Left kidney (tissue), 1 donor: ENCODE measurements around the gene RIPPLY1. TPM values are rescaled to one million over a fixed set of nuclear protein-coding genes. Genes with fewer than 3 reads are reported as not detected.

Source experiments
- polyA plus RNA-seq: library from polyadenylated mRNA; unstranded; fragments of 120-200 nt; gene quantifications from one replicate; pipeline ENCODE4 v1.2.1, GENCODE V29; 2013; ENCODE audit not compliant: insufficient read length

The RIPPLY1 gene
- polyA plus RNA-seq, 1 donor, result 2.8 TPM

Other genes starting within 250 kb of the RIPPLY1 start
- gene RNF128, start 176.6 kb downstream of the RIPPLY1 start, polyA plus RNA-seq, result 13.9 TPM
- gene TBC1D8B, start 100.7 kb downstream of the RIPPLY1 start, polyA plus RNA-seq, result 6.9 TPM
- gene CLDN2, start 17.1 kb upstream of the RIPPLY1 start, polyA plus RNA-seq, result 65.7 TPM
- 21.5 TPM for gene MORC4, start 96.9 kb upstream of the RIPPLY1 start, polyA plus RNA-seq
- gene RBM41, start 215.5 kb upstream of the RIPPLY1 start, polyA plus RNA-seq, result 36.1 TPM